SW 1271 (cell line): ENCODE measurements around the gene FCHSD2.

Source experiments
- DNase-seq, 2 experiments: peaks; one replicate each; lab custom pipeline; 2025; lab: John Stamatoyannopoulos, UW

Gene FCHSD2

DNA sequence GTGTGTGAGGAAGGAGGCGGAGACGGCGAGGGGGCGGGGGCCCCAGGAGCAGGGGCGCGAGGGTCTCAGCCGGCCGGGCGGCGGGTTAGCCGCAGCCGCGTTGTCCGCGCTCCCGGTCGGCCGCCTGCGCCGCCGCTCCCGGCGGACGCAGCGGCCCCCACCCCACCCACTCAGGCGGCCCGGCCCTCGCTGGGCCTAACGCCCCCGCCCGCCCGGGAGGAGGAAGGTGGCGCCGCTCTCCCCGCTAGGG, at the start of gene FCHSD2:
Gene FCHSD2, minus strand, starts transcription at position 191 of the 250 bp plus-strand sequence. CDS start 441 bp downstream, outside the sequence.
- DNase-seq, result no peak

DNA sequence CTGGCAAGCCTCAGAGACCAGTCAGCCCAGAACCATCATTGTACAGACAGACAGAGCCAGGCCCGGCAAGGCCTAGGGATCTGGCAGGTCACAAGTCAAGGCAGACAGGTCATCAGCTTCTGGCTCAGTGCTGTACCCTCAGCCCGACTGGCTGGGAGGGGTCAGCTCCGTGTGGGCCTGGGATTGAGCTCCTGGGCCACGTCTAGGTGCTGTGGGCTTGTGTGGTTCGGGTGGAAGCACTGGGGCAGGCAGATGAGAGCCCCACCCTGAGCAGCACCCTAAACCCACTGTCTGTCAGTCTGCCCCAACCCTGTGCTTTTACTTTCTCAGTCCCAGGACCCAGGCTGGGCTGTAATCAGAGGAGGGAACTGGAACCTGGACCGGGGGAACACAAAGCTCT, 49.0 kb upstream of the FCHSD2 start:
- DNase-seq, result no peak

DNA sequence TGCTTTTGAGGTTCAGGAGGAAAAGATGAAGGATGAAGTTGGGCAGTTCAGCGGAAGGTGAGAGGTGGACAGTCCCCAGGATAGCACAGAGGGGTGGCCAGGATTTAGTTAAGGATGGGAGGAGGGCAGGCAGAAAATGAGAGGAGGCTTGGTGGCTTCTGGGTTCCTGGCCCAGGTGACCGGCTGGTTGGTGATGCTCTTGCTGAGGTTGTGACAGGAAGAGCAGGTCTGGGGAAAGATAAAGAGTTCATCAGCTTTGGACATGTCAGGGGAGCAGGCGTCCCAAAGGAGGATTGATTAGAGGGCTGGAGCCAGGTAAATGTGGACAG, 48.4 kb upstream of the FCHSD2 start:
- DNase-seq, result no peak

DNA sequence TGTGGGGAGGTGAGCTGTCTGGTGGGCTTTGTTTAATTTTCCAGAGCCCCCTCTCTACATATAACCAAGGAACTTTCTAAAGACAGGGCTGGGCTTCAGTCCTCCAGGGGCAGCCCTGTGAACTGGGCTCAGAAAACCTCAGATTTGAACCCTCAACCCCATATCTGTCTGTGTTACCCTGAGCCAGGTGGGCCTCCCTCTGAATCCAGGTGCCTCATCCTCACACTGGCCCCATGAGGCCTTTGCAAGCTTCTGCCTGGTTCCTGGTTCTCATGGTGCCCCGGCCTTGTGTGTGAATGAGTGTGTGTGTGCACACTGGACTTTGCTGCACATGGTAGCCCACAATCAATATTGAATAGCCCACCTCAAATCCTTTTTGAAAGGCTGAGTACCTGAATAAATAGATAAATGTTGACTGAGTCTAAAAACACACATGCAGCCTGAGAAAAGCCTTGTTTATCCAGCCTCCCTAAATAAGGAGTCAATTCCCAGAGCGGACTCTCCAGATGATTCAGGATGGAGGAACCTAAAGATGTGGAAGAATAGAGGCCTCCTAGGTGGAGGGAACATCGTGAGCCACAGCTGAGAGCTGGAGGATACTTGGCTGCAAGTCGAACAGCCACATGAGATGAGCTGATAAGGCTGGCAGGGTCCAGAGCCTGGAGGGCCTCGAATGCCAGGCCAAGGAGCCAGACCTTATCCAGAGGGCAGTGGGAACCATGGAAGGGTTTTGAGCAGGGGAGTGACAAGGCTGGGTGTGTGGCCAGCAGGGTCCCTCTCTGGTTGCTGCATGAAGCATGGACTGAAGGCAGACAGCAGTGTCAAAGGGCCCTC, 47.8 kb upstream of the FCHSD2 start:
- no peak for DNase-seq

DNA sequence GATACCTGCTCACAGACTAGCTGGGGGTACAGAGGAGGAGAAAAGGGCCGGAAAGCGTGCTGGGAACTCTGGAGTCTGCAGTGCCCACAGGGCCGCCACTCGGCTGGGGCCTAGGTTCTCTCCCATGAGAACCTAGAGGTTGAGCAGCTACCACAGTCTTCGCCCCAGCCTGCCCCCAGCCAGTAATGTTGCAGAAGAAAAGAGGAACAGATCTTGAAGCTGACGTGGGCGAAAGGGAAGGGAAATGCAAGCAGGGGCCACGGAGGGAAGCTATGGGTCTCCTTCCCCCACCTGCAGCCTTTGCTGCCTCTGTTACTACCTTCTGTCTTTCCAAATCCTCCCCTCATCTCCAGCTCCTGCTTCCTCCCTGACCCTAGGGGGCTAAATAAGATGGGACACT, 47.2 kb upstream of the FCHSD2 start:
- no peak for DNase-seq

DNA sequence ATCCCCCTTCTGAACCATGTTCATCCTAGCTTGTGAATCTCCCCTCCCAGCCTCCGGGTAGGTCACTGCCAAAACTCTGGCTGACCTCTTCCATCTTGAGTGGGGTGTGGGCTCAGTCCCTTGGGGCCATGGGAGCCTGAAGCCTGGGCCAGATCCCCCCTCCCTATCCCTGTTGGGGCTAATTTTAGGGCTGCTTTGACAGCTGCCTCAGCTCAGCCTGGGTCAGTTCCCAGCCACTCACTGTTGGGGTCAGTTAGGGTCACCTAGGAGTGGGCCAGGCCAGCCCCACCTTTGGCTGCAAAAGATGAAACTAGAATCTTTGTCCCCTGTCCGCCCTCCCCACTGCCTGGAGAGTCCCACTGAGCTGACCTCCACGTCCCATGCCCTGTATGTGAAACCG, 46.2 kb upstream of the FCHSD2 start:
- DNase-seq, result no peak

DNA sequence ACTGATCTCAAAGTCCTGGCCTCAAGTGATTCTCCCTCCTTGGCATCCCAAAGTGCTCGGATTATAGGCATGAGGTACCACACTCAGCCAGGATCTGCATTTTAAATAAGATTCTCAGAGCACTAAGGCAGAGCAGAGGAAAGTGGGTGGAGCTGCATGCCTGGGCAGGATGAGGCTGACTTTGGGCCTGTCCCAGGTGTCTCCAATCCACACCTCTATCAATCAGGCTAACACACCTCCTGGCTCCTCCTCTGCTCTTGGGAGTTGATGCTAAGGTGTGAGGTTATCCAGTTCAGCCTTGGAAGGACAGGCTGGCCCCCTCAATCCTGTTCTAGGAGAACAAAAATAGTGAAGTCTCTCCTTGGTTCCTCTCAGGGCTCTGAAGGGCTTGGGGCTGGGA, 45.7 kb upstream of the FCHSD2 start:
- no peak for DNase-seq

DNA sequence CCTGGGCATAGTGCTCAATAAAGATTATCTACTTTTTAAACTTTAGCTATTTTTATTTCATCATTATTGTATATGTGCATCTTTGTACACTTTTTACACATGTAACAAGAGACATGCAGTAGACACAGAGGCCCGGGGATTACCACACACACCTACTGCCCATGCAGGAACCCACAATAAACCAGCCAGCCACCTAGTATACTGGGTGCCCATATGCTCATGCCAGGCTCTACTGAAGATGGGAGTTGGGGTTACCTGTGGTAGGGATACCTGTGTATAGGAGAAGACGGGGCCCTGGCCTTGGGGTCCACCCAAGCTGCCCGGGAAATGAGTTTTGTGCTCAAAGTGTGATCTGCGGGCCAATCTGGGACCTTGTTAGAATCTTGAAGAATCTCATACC, 44.8 kb upstream of the FCHSD2 start:
- no peak for DNase-seq

DNA sequence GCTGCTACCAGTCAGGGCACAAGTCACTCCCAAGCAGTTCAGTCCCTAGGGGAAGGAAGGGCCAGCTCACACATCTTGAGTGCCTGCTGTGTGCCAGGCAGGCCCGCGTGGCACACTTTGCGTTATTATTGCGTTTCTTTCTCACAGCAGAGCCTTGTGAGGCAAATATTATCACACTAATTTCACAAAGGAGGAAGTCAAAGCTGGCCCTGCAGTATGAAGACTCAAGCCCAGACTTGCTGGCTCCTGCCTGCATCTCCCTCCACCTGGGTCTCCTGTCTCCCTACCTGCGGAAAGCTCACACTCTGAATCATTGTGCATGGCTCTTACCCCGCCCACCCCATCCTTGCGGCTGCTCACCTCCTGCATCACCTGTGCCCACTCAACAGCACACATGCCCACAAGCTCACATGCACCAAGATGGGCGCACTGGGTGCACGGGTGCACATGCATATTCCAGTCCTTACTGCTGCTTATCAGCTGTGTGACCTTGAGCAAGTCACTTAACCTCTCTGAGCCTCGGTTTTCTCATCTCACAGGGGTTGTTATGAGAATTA, 44.3 kb upstream of the FCHSD2 start:
- DNase-seq, result no peak

DNA sequence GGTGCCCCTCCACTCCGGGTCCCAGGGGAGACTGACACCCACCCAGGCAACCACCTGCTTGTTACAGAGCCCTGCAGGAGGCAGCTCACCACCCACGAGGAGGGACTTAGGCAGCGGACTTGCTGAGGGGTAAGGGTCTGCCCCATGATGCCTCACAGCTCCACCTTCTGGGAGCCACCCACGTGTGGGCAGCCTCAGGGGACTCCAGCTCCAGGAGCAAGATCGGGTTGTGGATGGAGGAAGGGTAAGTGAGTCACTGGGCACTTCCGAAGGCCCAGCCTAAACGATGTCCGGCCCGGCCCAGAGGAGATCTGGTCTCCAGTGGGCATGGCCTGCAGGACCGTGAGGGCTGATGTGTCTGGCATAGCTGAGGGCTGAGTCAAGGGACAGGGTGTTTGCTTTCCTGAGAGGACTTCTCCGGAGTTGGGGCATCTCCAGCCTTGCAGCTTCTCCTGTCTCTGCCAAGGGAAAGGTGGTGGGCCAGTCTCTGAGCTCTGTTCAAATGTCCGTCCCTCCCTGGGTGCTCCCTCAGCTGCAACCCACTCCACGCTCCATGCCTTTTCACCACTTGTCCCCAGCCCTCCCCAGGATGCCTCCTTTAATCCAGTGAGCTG, 43.7 kb upstream of the FCHSD2 start:
- peak; percentile 52 to 64 for DNase-seq

DNA sequence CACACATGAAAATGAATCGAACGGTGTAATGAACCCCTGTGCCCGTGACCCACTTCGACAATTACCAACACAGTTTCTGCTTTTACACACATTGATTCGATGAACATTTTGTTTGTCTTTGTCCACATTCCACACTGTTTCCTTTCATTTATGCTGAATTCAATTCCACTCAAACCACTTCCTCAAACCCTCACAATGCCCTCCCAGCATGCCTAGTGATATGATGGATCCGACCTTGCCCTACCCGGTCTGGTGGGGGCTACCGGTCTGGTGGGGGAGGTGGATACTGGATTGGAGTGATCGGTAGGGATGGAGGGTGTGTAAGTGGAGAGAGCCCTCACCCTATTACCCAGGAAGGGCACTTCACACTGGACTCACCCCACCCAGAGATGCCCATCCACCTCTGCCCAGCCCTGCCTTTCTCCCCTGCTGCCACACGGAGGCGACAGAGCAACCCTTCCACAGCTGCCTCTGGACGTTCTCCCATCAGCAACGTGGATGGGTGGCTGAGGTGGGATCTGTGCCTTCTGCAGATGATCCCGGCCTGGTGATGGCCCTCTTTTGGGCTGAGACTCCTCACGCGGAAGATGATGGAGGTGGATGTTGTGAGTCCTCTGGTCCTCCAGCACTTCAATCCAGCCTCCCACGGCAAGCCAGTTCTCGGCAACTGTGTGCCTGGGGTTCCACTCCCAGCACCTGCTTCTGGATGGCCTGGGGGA, 43.0 kb upstream of the FCHSD2 start:
- peak; percentile 31 to 51 for DNase-seq

GRCh38 chr11:73182824-73183321, 40.8 kb upstream of the FCHSD2 start:
- no peak for DNase-seq

- DNase-seq, result no peak
Measured at GRCh38 chr11:73178681-73179080, 36.6 kb upstream of the FCHSD2 start.

GRCh38 chr11:73177778-73178539, 35.8 kb upstream of the FCHSD2 start:
- DNase-seq, result peak in 1 of 2 experiments; percentile 45

DNA sequence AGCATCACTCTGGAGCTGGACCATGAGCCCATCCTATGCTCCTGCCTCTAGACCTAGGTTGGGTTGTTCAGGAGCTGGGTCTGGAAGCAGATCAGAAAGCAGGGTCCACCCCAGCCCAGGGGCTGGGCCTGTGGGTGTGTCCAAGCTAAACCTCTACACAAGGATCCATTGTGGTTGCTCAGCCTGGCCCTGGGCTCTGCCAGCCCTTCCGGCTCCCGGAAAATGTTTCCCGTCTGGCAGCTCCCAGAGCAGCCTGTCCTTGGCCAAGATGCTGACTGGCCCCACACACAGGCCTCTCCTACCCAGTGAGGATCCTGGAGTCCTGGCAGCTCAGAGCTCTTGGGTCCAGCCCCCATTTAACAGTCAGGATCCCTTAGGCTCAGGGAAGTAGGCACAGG, 35.3 kb upstream of the FCHSD2 start:
- no peak for DNase-seq

DNA sequence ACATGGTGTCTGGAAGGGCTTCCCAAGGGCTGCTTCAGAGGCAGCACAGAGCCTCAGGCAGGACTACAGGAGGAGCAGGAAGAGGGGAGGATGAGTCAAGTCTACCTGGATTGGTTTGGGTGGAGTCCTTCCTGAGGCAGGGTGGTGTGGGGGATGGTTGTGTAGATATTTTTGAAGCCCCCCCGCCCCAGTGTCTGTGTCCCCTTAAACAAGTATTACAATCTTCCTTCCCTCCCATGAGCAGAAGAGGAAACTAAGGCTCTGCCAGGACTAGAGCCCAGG, 34.7 kb upstream of the FCHSD2 start:
- DNase-seq, result no peak

- DNase-seq, result no peak
Measured at GRCh38 chr11:73176145-73176873, 34.2 kb upstream of the FCHSD2 start.

DNA sequence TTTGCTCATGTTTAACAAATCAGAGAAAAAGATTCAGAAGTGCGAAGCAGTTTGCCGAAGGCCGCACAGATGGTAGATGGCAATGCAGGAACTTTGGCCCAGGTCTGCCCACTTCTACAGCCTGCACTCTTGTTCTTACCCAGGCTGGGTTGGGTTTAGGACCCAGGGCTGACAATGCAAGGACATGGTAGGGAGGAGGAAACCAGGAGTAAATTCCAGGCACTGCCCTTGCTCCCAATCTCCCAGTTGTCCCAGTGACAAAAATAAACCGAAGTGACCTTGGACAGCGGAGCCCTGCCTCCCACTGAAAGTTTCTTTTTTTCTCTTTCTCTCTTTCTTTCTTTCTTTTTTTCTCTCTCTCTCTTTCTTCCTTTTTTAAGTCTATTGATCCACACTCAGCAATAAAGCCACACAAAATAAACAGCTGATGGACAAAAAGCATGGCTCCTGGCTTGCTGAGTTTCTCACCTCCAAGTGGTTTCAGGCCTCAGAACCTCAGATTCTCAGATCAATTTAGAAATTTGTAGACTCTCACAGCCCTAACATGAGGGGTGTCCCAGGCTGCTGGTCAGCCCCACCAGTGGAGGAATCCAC, 33.5 kb upstream of the FCHSD2 start:
- DNase-seq, result no peak

GRCh38 chr11:73174495-73174791, 32.3 kb upstream of the FCHSD2 start:
- DNase-seq, result no peak

GRCh38 chr11:73173755-73174494, 31.8 kb upstream of the FCHSD2 start:
- DNase-seq, result no peak
